GM10266 (cell line): Measurements from ENCODE around the gene TMEM82.

Experiments used
- DNase-seq: peaks from one replicate; pipeline ENCODE4 v3.0.0; 2012; ENCODE audit errors: extremely low spot score
- TF ChIP-seq, protein P1 (sequence below): IDR thresholded peaks from 2 replicates; pipeline ENCODE4 v1.5.1; 2012; ENCODE audit warnings: mild to moderate bottlenecking, low read depth; ENCODE audit not compliant: control insufficient read depth, insufficient read depth; ENCODE audit errors: missing control alignments

The TMEM82 gene

DNA sequence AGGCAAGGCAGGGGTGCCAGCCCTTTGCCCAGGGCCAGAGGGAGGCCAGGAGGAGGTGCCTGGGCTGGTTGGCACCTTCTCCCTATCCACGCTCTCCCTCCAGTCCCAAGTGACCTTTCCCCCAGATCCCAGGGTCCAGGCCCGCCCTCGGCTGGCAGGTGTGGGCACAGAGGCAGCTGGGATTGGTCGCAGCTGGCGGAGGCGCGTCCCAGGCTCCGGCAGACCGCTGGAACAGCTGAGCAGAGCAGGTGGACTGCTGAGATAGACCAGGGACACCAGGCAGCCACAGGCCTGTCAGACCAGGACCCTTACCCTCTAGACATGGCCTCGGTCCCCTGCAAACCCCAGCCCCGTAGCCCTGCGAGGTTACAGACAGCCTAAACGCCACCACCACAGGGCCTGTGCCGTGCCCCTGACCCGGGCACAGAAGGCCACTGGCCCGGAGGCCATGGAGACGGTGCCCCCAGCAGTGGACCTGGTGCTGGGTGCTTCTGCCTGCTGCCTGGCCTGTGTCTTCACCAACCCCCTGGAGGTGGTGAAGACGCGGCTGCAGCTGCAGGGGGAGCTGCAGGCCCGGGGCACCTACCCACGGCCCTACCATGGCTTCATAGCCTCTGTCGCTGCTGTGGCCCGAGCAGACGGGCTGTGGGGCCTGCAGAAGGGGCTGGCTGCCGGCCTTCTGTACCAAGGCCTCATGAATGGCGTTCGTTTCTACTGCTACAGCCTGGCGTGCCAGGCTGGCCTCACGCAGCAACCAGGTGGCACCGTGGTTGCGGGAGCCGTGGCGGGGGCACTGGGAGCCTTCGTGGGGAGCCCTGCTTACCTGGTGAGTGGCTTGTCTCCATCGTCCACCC, 6.0 kb upstream of the TMEM82 start, which contains the start of gene SLC25A34:
SLC25A34 (plus strand) TSS at position 221 of the 854 bp plus-strand sequence; CDS start at position 449, 228 bp downstream.
- TF ChIP-seq, protein P1, sequence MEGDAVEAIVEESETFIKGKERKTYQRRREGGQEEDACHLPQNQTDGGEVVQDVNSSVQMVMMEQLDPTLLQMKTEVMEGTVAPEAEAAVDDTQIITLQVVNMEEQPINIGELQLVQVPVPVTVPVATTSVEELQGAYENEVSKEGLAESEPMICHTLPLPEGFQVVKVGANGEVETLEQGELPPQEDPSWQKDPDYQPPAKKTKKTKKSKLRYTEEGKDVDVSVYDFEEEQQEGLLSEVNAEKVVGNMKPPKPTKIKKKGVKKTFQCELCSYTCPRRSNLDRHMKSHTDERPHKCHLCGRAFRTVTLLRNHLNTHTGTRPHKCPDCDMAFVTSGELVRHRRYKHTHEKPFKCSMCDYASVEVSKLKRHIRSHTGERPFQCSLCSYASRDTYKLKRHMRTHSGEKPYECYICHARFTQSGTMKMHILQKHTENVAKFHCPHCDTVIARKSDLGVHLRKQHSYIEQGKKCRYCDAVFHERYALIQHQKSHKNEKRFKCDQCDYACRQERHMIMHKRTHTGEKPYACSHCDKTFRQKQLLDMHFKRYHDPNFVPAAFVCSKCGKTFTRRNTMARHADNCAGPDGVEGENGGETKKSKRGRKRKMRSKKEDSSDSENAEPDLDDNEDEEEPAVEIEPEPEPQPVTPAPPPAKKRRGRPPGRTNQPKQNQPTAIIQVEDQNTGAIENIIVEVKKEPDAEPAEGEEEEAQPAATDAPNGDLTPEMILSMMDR: no peak
- no peak for DNase-seq

DNA sequence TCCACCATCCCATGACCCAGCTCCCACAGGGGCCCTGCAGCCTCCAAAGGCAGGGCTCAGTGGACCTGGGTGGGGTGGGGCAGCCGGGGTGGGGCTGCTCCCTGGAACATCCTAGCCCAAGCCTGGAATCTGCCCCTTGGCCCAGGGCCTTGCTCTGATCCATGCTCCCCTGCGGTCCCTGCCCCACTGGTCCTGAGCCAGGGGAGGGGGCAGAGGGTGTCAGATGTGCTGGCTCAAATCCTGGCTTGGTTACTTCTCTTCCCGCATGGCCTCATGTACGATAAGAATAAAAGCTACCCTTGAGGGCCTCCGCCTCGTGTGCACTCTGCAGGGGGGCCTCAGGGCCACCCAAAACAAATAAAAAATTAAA, 5.4 kb upstream of the TMEM82 start:
- TF ChIP-seq, protein P1: no peak
- DNase-seq: no peak

DNA sequence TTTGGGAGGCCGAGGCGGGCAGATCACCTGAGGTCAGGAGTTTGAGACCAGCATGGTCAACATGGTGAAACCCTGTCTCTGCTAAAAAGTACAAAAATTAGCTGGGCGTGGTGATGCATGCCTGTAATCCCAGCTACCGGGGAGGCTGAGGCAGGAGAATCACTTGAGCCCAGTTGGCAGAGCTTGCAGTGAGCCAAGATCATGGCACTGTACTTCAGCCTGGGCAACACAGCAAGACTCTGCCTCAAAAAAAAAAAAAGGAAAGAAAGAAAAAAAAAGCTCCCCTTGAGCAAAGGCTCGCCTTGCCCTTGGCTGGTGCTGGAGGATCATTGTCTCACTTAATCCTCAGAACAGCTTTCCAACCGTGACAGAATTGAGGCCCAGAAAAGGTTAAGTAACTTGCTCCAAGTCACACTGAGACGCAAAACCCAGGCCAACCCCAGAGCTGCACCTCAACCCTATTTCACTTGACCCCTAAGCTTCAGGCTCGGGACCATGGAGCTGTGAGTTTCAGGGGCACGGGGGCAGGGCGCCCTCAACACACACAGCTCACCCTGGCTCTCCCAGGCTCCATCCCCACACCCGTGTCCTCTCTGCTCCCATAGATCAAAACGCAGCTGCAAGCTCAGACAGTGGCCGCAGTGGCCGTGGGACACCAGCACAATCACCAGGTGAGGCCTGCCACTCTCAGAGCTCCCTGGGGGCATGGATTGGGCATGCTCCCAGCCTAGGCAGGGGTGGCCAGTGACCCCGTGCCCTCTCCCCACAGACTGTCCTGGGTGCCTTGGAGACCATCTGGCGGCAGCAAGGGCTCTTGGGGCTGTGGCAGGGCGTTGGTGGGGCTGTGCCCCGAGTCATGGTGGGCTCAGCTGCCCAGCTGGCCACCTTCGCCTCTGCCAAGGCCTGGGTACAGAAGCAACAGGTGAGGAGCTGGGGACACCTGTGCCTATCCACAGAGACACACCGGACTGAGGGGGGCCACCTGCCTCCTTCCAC, 4.7 kb upstream of the TMEM82 start:
- DNase-seq: no peak
- TF ChIP-seq, protein P1: no peak

DNA sequence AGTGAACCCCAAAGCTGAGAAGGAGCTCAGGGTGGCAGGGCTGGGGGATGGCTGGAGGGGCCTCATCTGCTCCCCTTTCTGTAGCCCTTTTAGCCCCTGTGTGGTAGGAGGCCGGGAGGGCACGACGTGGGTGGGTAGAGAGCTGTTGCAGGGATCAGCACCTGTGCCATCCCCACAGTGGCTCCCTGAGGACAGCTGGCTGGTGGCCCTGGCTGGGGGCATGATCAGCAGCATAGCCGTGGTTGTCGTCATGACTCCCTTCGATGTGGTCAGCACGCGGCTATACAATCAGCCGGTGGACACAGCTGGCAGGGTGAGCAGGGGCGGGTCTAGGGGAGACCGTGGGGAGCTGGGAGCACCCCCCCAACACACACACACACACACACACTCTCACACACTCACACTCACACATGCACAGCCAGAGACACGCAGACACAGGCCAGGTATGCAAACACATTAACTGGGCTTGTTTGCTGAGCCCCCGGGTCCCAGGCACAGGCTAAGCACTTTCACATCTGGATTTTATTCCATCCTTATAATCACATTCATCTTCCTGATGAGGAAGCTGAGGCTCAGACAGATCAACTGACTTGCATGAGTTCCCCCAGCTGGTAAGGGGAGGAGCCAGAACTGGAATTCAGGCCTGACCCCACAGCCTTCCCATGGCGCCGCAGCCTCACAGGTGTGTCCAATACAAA, 3.7 kb upstream of the TMEM82 start:
- TF ChIP-seq, protein P1: no peak
- no peak for DNase-seq

DNA sequence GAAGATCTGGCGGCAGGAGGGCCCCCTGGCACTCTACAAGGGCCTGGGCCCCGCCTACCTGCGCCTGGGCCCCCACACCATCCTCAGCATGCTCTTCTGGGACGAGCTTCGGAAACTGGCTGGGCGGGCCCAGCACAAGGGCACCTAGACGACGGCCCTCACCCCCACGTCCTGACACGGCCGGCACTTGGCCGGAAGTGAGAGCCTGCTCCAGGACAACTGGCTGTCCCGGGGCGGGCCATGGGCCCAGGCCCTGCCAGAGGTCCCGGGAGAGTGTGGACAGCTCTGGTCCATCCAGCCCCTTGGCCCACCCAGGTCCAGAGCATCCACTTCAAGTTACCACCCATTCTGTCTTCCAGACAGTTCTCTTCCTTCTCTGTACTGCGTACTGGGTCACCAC, 3.0 kb upstream of the TMEM82 start:
- TF ChIP-seq, protein P1: no peak
- no peak for DNase-seq

DNA sequence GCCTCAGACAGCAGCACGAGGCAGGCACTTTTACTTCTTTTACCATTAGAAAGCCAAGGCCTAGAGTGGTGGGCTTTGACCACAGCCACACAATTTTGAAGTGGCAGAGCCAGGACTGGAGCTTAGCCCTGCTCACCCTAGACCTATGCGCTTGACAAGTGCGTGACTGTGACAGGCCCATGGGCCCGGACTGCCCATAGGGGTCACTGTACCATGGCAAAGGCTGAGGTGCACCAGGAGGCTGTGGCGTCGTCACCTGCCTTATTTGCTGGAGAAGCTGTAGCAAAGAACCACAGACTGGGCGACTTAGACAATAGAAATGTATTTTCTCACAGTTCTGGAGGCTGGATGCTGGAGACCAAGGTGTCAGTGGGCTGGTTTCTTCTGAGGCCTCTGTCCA, 2.6 kb upstream of the TMEM82 start:
- TF ChIP-seq, protein P1: no peak
- no peak for DNase-seq
